Esophagus muscularis mucosa (tissue), 4 donors: ENCODE results near the gene MEG3. TPM values are rescaled to one million over a fixed set of nuclear protein-coding genes. Genes with fewer than 3 reads are reported as not detected.
A peak's percentile ranks its signal among the peaks of the same experiment; 100 is the strongest.

Experiments
- DNase-seq: peaks from one replicate; pipeline ENCODE4 v3.0.0-alpha.2; 2017; ENCODE audit errors: extremely low spot score
- H3K27ac ChIP-seq, 4 donors: fragments of 200-600 bp; sonication (generic); replicated peaks in 1 of 4; 1 replicate in 3 of 4; 2 replicates in 1 of 4; pipeline ENCODE4 v1.5.1; 2016 to 2019; ENCODE audit warnings: mild to moderate bottlenecking in 1 of 4
- H3K27me3 ChIP-seq, 4 donors: fragments of 200-600 bp; sonication (generic); one replicate each; pipeline versions ENCODE4 v1.5.1 to v1.6.0; 2016 to 2019
- H3K36me3 ChIP-seq, 4 donors: fragments of 200-600 bp; sonication (generic); one replicate each; pipeline ENCODE4 v1.5.1; 2016 to 2019
- H3K4me1 ChIP-seq, 4 donors: fragments of 200-600 bp; sonication (generic); one replicate each; pipeline ENCODE4 v1.5.1; 2016 to 2019
- H3K4me3 ChIP-seq, 4 donors: fragments of 200-600 bp; sonication (generic); 1 replicate in 2 of 4; 2 replicates in 2 of 4; pipeline ENCODE4 v1.5.1; 2016 to 2019; ENCODE audit warnings: mild to moderate bottlenecking in 4 of 4, moderate library complexity in 1 of 4
- H3K9me3 ChIP-seq, 4 donors: fragments of 200-600 bp; sonication (generic); 1 replicate in 3 of 4; 2 replicates in 1 of 4; pipeline ENCODE4 v1.5.1; 2016 to 2019
- EP300 ChIP-seq: sonication (generic); formaldehyde crosslinking; IDR thresholded peaks from one replicate; pipeline ENCODE4 v1.6.1; 2017; ENCODE audit warnings: antibody characterized with exemption
- POLR2A ChIP-seq: fragments of 450-650 bp; IDR thresholded peaks from one replicate; pipeline ENCODE4 v1.6.1; 2017; ENCODE audit warnings: antibody characterized with exemption, moderate library complexity, mild to moderate bottlenecking, low read depth
- POLR2AphosphoS5 ChIP-seq, 2 donors: sonication (generic); formaldehyde crosslinking; IDR thresholded peaks; one replicate each; pipeline ENCODE4 v1.6.1; 2017; ENCODE audit warnings: antibody characterized with exemption in 2 of 2
- WGBS: methylation state at CpG from one replicate; pipeline ENCODE4 v1.1.5; 2018; 5-methylcytosine and 5-hydroxymethylcytosine counted together
- intact Hi-C: fragments of 100-400 bp; cut with DNase I; formaldehyde crosslinking; loops from one replicate; pipeline ENCODE4 v1.15.1; 2023
- total RNA-seq, 4 donors: library from RNA; depleted of rRNA; stranded (reverse); fragments of >200 nt; gene quantifications; one replicate each; pipeline versions ENCODE4 v1.1.0 to v1.2.1, GENCODE V29; 2016
- TF ChIP-seq, protein P1 (sequence below), 3 experiments: fragments of 200-600 bp in 2 of 3; fragments of 450-650 bp in 1 of 3; sonication (generic) in 2 of 3; IDR thresholded peaks; one replicate each; pipeline ENCODE4 v1.5.1; 2017 to 2019; ENCODE audit warnings: antibody characterized with exemption in 3 of 3, mild to moderate bottlenecking in 2 of 3, moderate library complexity in 1 of 3

The MEG3 gene
- total RNA-seq, 4 donors from 2014 or later, result 9.4 to 53.2 (median 22.1) TPM

DNA sequence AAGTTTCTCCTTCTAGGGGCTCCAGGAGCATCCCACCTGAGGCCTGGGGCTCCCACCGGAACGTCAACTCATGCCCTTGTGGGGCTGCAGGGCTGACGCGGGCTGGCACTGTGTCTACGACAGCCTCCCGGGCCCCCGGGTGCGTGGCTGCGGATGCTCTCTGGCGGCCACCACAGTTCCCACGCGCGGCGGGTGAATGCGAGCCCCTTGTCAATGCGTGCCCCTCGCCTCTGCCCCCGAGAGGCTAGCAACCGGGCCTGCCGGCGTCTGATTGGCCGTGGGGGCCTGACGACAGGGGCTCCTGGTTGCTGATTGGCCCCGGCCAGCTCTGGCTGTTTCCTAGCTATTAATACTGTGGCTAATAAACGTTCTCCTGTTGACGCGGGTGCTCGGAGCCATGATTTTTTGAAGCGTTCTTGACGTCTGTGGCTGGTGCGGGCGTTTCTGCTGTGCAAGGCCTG lies 1.8 kb upstream of the MEG3 start:
- TF ChIP-seq POLR2A (no peak), POLR2AphosphoS5 (IDR thresholded peaks at IDR 0.05) (no peak), EP300 (no peak)
- TF ChIP-seq, protein P1, sequence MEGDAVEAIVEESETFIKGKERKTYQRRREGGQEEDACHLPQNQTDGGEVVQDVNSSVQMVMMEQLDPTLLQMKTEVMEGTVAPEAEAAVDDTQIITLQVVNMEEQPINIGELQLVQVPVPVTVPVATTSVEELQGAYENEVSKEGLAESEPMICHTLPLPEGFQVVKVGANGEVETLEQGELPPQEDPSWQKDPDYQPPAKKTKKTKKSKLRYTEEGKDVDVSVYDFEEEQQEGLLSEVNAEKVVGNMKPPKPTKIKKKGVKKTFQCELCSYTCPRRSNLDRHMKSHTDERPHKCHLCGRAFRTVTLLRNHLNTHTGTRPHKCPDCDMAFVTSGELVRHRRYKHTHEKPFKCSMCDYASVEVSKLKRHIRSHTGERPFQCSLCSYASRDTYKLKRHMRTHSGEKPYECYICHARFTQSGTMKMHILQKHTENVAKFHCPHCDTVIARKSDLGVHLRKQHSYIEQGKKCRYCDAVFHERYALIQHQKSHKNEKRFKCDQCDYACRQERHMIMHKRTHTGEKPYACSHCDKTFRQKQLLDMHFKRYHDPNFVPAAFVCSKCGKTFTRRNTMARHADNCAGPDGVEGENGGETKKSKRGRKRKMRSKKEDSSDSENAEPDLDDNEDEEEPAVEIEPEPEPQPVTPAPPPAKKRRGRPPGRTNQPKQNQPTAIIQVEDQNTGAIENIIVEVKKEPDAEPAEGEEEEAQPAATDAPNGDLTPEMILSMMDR (IDR thresholded peaks at IDR 0.05), result no peak
- intact Hi-C loops, result no loop called here
- Histone ChIP-seq H3K4me1 (peaks cover 0 to 12% (median 0%) of the 10 kb centered on the region in 4 donors), H3K4me3 (no peak overlapping the region), H3K27ac (no peak overlapping the region), H3K9me3 (peaks cover 0 to 14% (median 4%) of the 10 kb centered on the region in 4 donors), H3K36me3 (no peaks in the 10 kb centered on the region), H3K27me3 (peaks cover 0 to 56% (median 18%) of the 10 kb centered on the region in 4 donors)
- no peak for DNase-seq
- 47% methylated on average over 27 of the region's 32 CpGs for WGBS

DNA sequence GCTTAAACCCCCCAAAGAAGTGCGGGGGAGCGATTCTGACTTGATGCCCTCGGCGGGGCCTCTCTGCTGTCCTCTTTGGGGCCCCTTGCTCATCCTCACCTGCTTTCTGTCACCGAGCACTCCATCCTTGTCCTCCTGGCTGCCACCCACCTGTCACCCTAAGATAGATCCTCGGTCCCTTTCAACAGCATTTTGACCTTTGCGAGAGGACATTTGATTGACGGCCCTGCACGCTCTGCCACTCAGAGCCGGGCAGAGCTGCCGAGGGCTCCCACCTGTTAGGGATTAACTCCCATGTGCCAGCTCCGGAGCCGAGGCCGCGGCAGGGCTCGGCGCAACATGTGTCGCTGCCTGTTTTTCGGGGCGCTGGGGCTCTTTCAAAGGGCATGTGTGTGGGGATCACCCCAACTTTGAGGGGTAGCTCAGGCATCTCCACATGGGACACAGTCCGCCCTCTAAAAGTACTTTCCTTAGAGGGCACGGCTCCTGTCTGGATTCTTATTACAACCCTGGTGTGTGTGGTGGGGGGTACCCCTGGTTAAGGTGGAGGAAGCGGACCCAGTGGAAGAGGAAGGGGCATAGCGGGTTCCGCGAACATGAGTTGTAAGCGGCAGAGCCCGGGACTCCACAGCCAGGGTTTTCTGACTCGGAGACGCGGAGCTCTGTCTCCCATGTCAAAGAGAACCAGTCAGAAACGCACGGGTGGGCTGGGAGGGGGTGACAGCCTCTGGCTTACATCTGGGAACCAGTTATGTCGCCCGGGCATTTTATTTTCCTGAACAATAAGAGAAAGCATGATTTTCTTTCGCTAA lies 811 bp upstream of the MEG3 start:
- H3K4me1 ChIP-seq, result peaks cover 0 to 12% (median 0%) of the 10 kb centered on the region in 4 donors
- 78% methylated on average over 32 of the region's 36 CpGs for WGBS
- H3K4me3 ChIP-seq, result peak overlapping the region; percentile 37 to 54 (median 43)
- DNase-seq, result no peak
- TF ChIP-seq POLR2AphosphoS5 (IDR thresholded peaks at IDR 0.05) (no peak), EP300 (no peak), POLR2A (no peak)
- TF ChIP-seq, protein P1 (IDR thresholded peaks at IDR 0.05), result no peak
- no peak overlapping the region for H3K27ac ChIP-seq
- H3K27me3 ChIP-seq, result peaks cover 0 to 61% (median 18%) of the 10 kb centered on the region in 4 donors
- no peaks in the 10 kb centered on the region for H3K36me3 ChIP-seq
- H3K9me3 ChIP-seq, result peaks cover 0 to 14% (median 4%) of the 10 kb centered on the region in 4 donors
- intact Hi-C loops, result no loop called here

DNA sequence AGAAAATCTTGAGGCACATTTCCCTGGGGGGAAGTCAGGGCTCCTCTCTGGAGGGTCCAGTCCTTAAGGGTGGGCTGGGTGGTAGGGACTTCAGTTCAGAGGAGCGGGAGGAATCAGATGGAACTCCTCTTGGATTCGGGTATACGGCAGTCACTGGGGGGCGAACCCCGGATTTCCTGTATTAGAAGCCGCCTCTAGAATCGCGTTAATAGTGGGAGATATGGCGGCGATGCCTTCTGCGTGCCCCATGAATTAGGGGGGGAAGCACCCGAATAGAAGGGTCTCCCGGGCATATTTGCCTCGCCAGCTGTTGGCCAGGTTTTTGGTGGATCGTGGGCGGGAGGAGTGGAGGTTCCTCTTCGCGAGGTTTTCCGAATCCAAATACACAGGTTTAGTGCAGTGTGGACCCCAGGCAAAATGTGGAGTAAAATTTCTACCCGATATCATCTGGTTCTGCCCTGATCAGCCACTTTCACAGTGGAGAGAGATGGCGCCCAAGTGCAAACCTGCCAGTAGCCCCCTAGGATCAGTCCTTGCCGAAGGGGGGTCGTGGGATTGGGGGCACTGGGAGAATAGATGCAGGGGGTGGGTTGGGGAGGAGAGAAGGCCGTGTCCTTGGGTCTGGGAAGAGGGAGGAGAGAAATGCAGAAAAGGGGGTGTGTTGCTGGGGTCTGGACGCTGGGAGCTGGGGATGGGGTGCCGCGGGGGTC lies 628 bp downstream of the MEG3 start:
- H3K36me3 ChIP-seq, result no peaks in the 10 kb centered on the region
- peaks cover 0 to 14% (median 4%) of the 10 kb centered on the region in 4 donors for H3K9me3 ChIP-seq
- H3K4me3 ChIP-seq, result peak overlapping the region; percentile 37 to 54 (median 43)
- intact Hi-C loops, result no loop called here
- TF ChIP-seq POLR2AphosphoS5 (IDR thresholded peaks at IDR 0.05) (no peak), EP300 (no peak), POLR2A (no peak)
- TF ChIP-seq, protein P1 (IDR thresholded peaks at IDR 0.05), result no peak
- H3K27ac ChIP-seq, result peak overlapping the region in 2 of 4 donors; percentile 47 to 53
- H3K27me3 ChIP-seq, result peaks cover 0 to 61% (median 18%) of the 10 kb centered on the region in 4 donors
- peaks cover 0 to 12% (median 0%) of the 10 kb centered on the region in 4 donors for H3K4me1 ChIP-seq
- 57% methylated on average over 27 of the region's 27 CpGs for WGBS
- no peak for DNase-seq

DNA sequence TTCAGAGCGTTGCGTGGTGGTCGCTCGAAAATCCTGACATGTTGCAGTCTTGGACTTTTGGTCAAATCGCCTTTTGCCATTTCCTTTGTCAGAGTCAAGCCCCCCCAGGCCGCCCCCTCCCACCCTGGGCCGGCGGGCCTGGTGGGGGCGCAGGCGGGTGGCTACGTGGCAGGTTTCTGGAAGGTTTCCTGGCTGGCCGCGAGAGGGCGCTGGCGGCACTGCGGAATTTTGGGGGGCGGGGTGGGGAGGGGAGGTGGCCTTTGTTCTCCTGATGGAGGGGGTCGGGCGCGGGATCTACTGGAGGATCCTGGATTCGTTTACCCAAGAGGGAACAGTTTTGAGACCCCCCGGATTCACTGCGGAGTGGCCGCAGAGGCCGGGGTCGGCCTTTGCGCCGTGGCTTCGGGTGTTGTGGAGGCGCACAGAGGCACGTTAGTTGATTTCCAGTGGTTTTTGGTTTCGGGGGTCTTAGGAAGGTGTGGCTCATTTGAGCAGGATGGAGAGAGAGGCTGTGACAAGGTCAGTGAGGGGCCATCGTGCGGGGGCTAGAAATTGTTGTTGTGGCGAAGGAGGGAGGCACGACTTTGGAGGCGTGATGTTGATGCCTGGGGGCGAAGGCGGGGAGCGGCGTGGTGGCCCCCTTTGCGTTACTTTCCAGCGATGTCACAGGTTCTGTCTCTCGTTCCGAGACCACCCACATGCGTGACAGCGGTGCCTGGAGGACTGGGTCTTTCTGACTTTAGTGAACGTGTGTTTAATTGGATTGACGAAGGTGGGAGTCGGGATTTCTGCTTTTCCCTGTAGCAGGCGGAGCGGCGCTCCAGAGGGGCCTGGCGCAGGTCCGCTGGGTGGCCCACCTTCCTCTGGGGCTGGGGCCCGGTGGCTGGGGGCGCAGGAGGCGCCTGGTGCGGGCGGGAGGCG lies 1.4 kb downstream of the MEG3 start:
- intact Hi-C loops, result no loop called here

More for the DNA sequence above, 1.4 kb downstream of the MEG3 start:
- H3K4me1 ChIP-seq, result peaks cover 0 to 11% (median 0%) of the 10 kb centered on the region in 4 donors
- H3K9me3 ChIP-seq, result peaks cover 0 to 14% (median 4%) of the 10 kb centered on the region in 4 donors
- H3K4me3 ChIP-seq, result peak overlapping the region; percentile 37 to 54 (median 43)
- WGBS, result 79% methylated on average over 35 of the region's 61 CpGs
- H3K27me3 ChIP-seq, result peaks cover 0 to 61% (median 18%) of the 10 kb centered on the region in 4 donors
- peak overlapping the region in 1 of 4 donors; percentile 53 for H3K27ac ChIP-seq
- H3K36me3 ChIP-seq, result no peaks in the 10 kb centered on the region
- no peak for TF ChIP-seq POLR2A
- TF ChIP-seq, protein P1 (IDR thresholded peaks at IDR 0.05), result peak in 1 of 3 experiments; percentile 38
- DNase-seq, result no peak
